HepG2 (cell line): ENCODE results near the gene RPLP2. TPM values are rescaled to one million over a fixed set of nuclear protein-coding genes. Genes with fewer than 3 reads are reported as not detected.

Experiments
- ARID4A ChIP-seq: sonication (generic); formaldehyde crosslinking; IDR thresholded peaks from 2 replicates; pipeline ENCODE4 v1.5.0; 2020; ENCODE audit warnings: mild to moderate bottlenecking, missing genetic modification reagents, borderline replicate concordance
- CSRNP1 ChIP-seq: sonication (generic); formaldehyde crosslinking; IDR thresholded peaks from 2 replicates; pipeline ENCODE4 v1.8.1; 2023; ENCODE audit warnings: mild to moderate bottlenecking, missing genetic modification reagents
- FOXO1 ChIP-seq: sonication (generic); formaldehyde crosslinking; IDR thresholded peaks from 2 replicates; pipeline ENCODE4 v1.4.0; 2020; ENCODE audit warnings: missing genetic modification reagents
- GMEB1 ChIP-seq: sonication (generic); formaldehyde crosslinking; IDR thresholded peaks from 2 replicates; pipeline ENCODE4 v1.5.1; 2020; ENCODE audit warnings: missing genetic modification reagents, mild to moderate bottlenecking, borderline replicate concordance
- HOMEZ ChIP-seq: IDR thresholded peaks from 2 replicates; pipeline ENCODE4 v1.6.1; 2016; ENCODE audit warnings: low read depth
- SNAPC4 ChIP-seq: sonication (generic); formaldehyde crosslinking; IDR thresholded peaks from 2 replicates; pipeline ENCODE4 v1.4.0; 2020; ENCODE audit warnings: mild to moderate bottlenecking, missing genetic modification reagents
- THAP9 ChIP-seq: sonication (generic); formaldehyde crosslinking; IDR thresholded peaks from 2 replicates; pipeline ENCODE4; 2020; ENCODE audit warnings: missing genetic modification reagents, mild to moderate bottlenecking, borderline replicate concordance
- ZNF788 ChIP-seq: sonication (generic); formaldehyde crosslinking; IDR thresholded peaks from 2 replicates; pipeline ENCODE4 v1.5.0; 2020; ENCODE audit warnings: mild to moderate bottlenecking, missing genetic modification reagents, borderline replicate concordance
- polyA plus RNA-seq, 8 experiments: library from polyadenylated mRNA; depleted of rRNA in 3 of 8; stranded (reverse) in 7 of 8; unstranded in 1 of 8; fragments of >200 nt; fragmentation: Illumina TruSeq in 4 of 8; extraction: Trizol in 4 of 8; gene quantifications; 2 replicates each; pipeline versions ENCODE4 v1.2.1 to v1.2.3, GENCODE V29; 2011 to 2016; ENCODE audit warnings: low read depth in 4 of 8, missing spikeins in 1 of 8, mixed read lengths in 1 of 8; ENCODE audit not compliant: insufficient read depth in 1 of 8
- total RNA-seq, 5 experiments: library from RNA; depleted of rRNA; stranded (reverse); fragments of >200 nt; fragmentation: Illumina TruSeq; extraction: Trizol; gene quantifications; 2 replicates each; pipeline ENCODE4 v1.2.3, GENCODE V29; 2016; ENCODE audit warnings: low read depth in 1 of 5

The RPLP2 gene
- total and polyA plus RNA-seq, 2 of the 13 experiments (the other 11 are each of a cell fraction or from before 2014, with no cell fraction given), result 978 to 2,106 TPM

GRCh38 chr11:797296-798092 lies 12.3 kb upstream of the RPLP2 start (continued):
- peak; percentile 58 for TF ChIP-seq ARID4A (CRISPR knock-in tag)
- peak; percentile 77 for TF ChIP-seq GMEB1 (CRISPR knock-in tag)
- TF ChIP-seq THAP9, result peak; percentile 10; the same call in 1 of the 2 replicates
- TF ChIP-seq FOXO1 (CRISPR knock-in tag), result no peak
- TF ChIP-seq ZNF788 (CRISPR knock-in tag), result 0 out of 2 replicates have a peak, but pooled peaks have one; percentile 28
- TF ChIP-seq HOMEZ (CRISPR knock-in tag), result peak; percentile 38; the same call in 1 of the 2 replicates
- no peak; the same call in 1 of the 2 replicates for TF ChIP-seq CSRNP1 (CRISPR knock-in tag)
- TF ChIP-seq SNAPC4 (CRISPR knock-in tag), result 0 out of 2 replicates have a peak, but pooled peaks have one; percentile 5
